K562 (cell line): Measurements from ENCODE around the gene C15orf62. TPM values are rescaled to one million over a fixed set of nuclear protein-coding genes. Genes with fewer than 3 reads are reported as not detected.

Experiments used
- ATAC-seq: fragments of 200-7000 bp; cut with Tn5 transposase; 3 replicates; pipeline ENCODE4 v1.9.1; 2020; ENCODE audit warnings: moderate library complexity
- BruUV-seq: library from RNA; stranded (reverse); fragments of 400-500 nt; replicated peaks from 2 replicates; lab custom pipeline; 2021; lab: Mats Ljungman, UMichigan
- CTCF ChIA-PET: fragments of 300-600 bp; formaldehyde crosslinking; extraction: SDS; loops from one replicate; lab custom pipeline; 2021; ENCODE audit warnings: low intra/inter-chr PET ratio; lab: Yijun Ruan, JAX
- POLR2A ChIA-PET: fragments of 300-600, 350-650 bp; sonication (Branson Sonifier 250); formaldehyde crosslinking; extraction: SDS; loops from one replicate; lab custom pipeline; 2021; ENCODE audit warnings: antibody characterized with exemption, inconsistent platforms; lab: Yijun Ruan, JAX
- DNase-seq, 4 experiments: peaks; one replicate each; pipeline versions ENCODE4 v3.0.0 to v3.0.0-alpha.2; 2011 to 2018; ENCODE audit warnings: low spot score in 3 of 4, mixed read lengths in 3 of 4; ENCODE audit errors: extremely low read depth in 1 of 4
- FAIRE-seq: peaks from 2 replicates; lab custom pipeline; 2011; peaks lifted over from hg19 to GRCh38; lab: Jason Lieb, UNC
- H2AFZ ChIP-seq: 2 replicates; pipeline ENCODE4 v1.6.0; 2011; ENCODE audit warnings: low read depth, low read length, control low read depth, inconsistent platforms
- H3K27ac ChIP-seq: fragments of 200-600 bp; 3 replicates; pipeline ENCODE4 v1.8.0; 2011; ENCODE audit warnings: low read depth, mild to moderate bottlenecking, control low read depth, inconsistent platforms, low read length, moderate library complexity, mixed read lengths; ENCODE audit errors: extremely low read depth
- H3K27me3 ChIP-seq, 2 experiments: fragments of 300-600 bp in 1 of 2; 2 replicates in 1 of 2; 3 replicates in 1 of 2; pipeline versions ENCODE4 v1.6.0 to v1.8.0; 2011; ENCODE audit warnings: inconsistent platforms in 2 of 2, low read length in 2 of 2, mild to moderate bottlenecking in 1 of 2, mixed read lengths in 1 of 2, moderate library complexity in 1 of 2; ENCODE audit not compliant: control insufficient read depth in 2 of 2, insufficient read depth in 2 of 2
- H3K36me3 ChIP-seq: fragments of 300-600 bp; 3 replicates; pipeline ENCODE4 v1.8.0; 2011; ENCODE audit warnings: mild to moderate bottlenecking, low read length, inconsistent platforms; ENCODE audit not compliant: control insufficient read depth, insufficient read depth
- H3K4me1 ChIP-seq, 2 experiments: fragments of 200-600 bp in 1 of 2; replicated peaks in 1 of 2; 2 replicates in 1 of 2; 3 replicates in 1 of 2; pipeline versions ENCODE4 v1.5.1 to v1.8.0; 2011; ENCODE audit warnings: inconsistent platforms in 2 of 2, low read length in 2 of 2, mild to moderate bottlenecking in 1 of 2, mixed read lengths in 1 of 2, moderate library complexity in 1 of 2; ENCODE audit not compliant: control insufficient read depth in 2 of 2, insufficient read depth in 2 of 2
- H3K4me2 ChIP-seq: 2 replicates; pipeline ENCODE4 v1.6.1; 2011; ENCODE audit warnings: low read length, control low read depth, inconsistent platforms, mixed read lengths; ENCODE audit not compliant: insufficient read depth
- H3K4me3 ChIP-seq: fragments of 200-600 bp; sonication (generic), shearing (Covaris generic); 2 replicates; pipeline ENCODE4 v1.5.1; 2016; ENCODE audit warnings: control low read depth, inconsistent platforms
- H3K79me2 ChIP-seq: fragments of 200-600 bp; 3 replicates; pipeline ENCODE4 v1.8.0; 2011; ENCODE audit warnings: low read length, inconsistent platforms; ENCODE audit not compliant: control insufficient read depth, insufficient read depth
- H3K9ac ChIP-seq, 2 experiments: 2 replicates each; pipeline versions ENCODE4 v1.6.0 to v1.6.1; 2011; ENCODE audit warnings: low read depth in 2 of 2, low read length in 2 of 2, control low read depth in 1 of 2, inconsistent platforms in 1 of 2, mild to moderate bottlenecking in 1 of 2, mixed read lengths in 1 of 2; ENCODE audit not compliant: insufficient read depth in 1 of 2
- H3K9me1 ChIP-seq: one replicate; pipeline ENCODE4 v1.6.0; 2011; ENCODE audit warnings: inconsistent platforms, mild to moderate bottlenecking, low read length, moderate library complexity; ENCODE audit not compliant: control insufficient read depth, insufficient read depth
- H3K9me3 ChIP-seq: replicated peaks from 2 replicates; pipeline ENCODE4 v1.5.1; 2011; ENCODE audit warnings: low read depth, low read length, inconsistent platforms; ENCODE audit not compliant: control insufficient read depth, insufficient read depth
- H4K20me1 ChIP-seq: replicated peaks from 2 replicates; pipeline ENCODE4 v1.6.1; 2011; ENCODE audit warnings: low read length, inconsistent platforms, mixed read lengths; ENCODE audit not compliant: control insufficient read depth, insufficient read depth
- ADNP ChIP-seq: fragments of 200-800 bp; sonication (Bioruptor generic); IDR thresholded peaks from 2 replicates; pipeline ENCODE4 v1.6.1; 2016; ENCODE audit warnings: missing genetic modification characterization, missing compliant biosample characterization
- CBX1 ChIP-seq: sonication (generic); IDR thresholded peaks from 2 replicates; pipeline ENCODE4 v1.6.1; 2016; ENCODE audit warnings: antibody characterized with exemption, low read depth, mild to moderate bottlenecking
- E2F8 ChIP-seq: fragments of 450-650 bp; IDR thresholded peaks from 2 replicates; pipeline ENCODE4 v1.7.1; 2018; ENCODE audit warnings: mild to moderate bottlenecking, low read depth; ENCODE audit not compliant: partially characterized antibody
- FOXP1 ChIP-seq: sonication (generic); formaldehyde crosslinking; IDR thresholded peaks from 2 replicates; pipeline ENCODE4 v1.8.0; 2022; ENCODE audit warnings: mild to moderate bottlenecking, missing genetic modification reagents
- JUND ChIP-seq, 2 experiments: IDR thresholded peaks; 2 replicates in 1 of 2; 3 replicates in 1 of 2; pipeline ENCODE4 v1.6.1; 2011; ENCODE audit warnings: borderline replicate concordance in 2 of 2, low read depth in 2 of 2, low read length in 2 of 2, improper control_type of control experiment in 1 of 2, missing biosample characterization in 1 of 2, missing genetic modification characterization in 1 of 2, missing genetic modification reagents in 1 of 2
- TAL1 ChIP-seq: fragments of 450-650 bp; IDR thresholded peaks from 2 replicates; pipeline ENCODE4 v1.6.1; 2016; ENCODE audit warnings: mild to moderate bottlenecking
- ZFP1 ChIP-seq: fragments of 450-650 bp; formaldehyde crosslinking; IDR thresholded peaks from 2 replicates; pipeline ENCODE4 v1.4.0; 2020; ENCODE audit warnings: mild to moderate bottlenecking, mixed read lengths
- ZNF174 ChIP-seq: fragments of 250-450 bp; sonication (Bioruptor Pico); IDR thresholded peaks from 2 replicates; pipeline ENCODE4 v1.4.0; 2020; ENCODE audit warnings: mild to moderate bottlenecking
- WGBS: fragments of 100-300 bp; shearing (Covaris generic); methylation state at CpG from one replicate; pipeline ENCODE4 v1.1.6; 2016; ENCODE audit warnings: low coverage, mixed read lengths; ENCODE audit not compliant: insufficient coverage; ENCODE audit errors: missing lambda C conversion rate; 5-methylcytosine and 5-hydroxymethylcytosine counted together
- in situ Hi-C: fragments of 300-500 bp; cut with MboI; formaldehyde crosslinking; loops from 4 replicates; pipeline ENCODE4 v1.15.0; 2018; ENCODE audit warnings: inconsistent platforms, mixed read lengths
- intact Hi-C: fragments of 100-400 bp; cut with micrococcal nuclease; formaldehyde crosslinking; loops from 2 replicates; pipeline ENCODE4 v1.14.2; 2022
- polyA plus RNA-seq, 8 experiments: library from polyadenylated mRNA; depleted of rRNA in 4 of 8; stranded (reverse) in 5 of 8; unstranded in 3 of 8; fragments of >200 nt; fragmentation: Nextera tagmentation in 2 of 8; fragmentation: Illumina TruSeq in 1 of 8; extraction: Ambion mirVana in 2 of 8; extraction: Trizol in 1 of 8; gene quantifications; 2 replicates each; pipeline versions ENCODE4 v1.2.1 to v1.2.3, GENCODE V29; 2011 to 2014; ENCODE audit warnings: inconsistent platforms in 1 of 8, missing spikeins in 1 of 8
- total RNA-seq, 7 experiments: library from RNA; depleted of rRNA in 6 of 7; stranded (reverse); fragments of >200 nt in 6 of 7; fragmentation: Illumina TruSeq in 2 of 7; extraction: Trizol in 2 of 7; gene quantifications; 2 replicates each; pipeline versions ENCODE4 v1.2.1 to v1.2.3, GENCODE V29; 2011 to 2021; ENCODE audit warnings: low replicate concordance in 1 of 7
- TF ChIP-seq, protein P1 (sequence below): fragments of 450-650 bp; IDR thresholded peaks from 2 replicates; pipeline ENCODE4 v1.6.1; 2016; ENCODE audit warnings: borderline replicate concordance
- TF ChIP-seq, protein P2 (sequence below), 2 experiments: IDR thresholded peaks; 2 replicates each; pipeline ENCODE4 v1.6.1; 2011; ENCODE audit warnings: borderline replicate concordance in 1 of 2, control low read depth in 1 of 2, low read depth in 1 of 2, low read length in 1 of 2, mild to moderate bottlenecking in 1 of 2, mixed read lengths in 1 of 2, moderate library complexity in 1 of 2; ENCODE audit not compliant: insufficient read depth in 1 of 2, insufficient read length in 1 of 2, poor library complexity in 1 of 2, severe bottlenecking in 1 of 2; ENCODE audit errors: extremely low read depth in 1 of 2

The C15orf62 gene
- total and polyA plus RNA-seq, 9 of the 15 experiments (the other 6 are each of a cell fraction or from before 2014, with no cell fraction given): 0.01 to 0.76 (median 0.30) TPM; not detected in 1

- no peak; the same call in 1 of the 2 replicates for TF ChIP-seq FOXP1 (CRISPR knock-in tag)
- TF ChIP-seq, all 486 proteins: peak for 127
Observed at GRCh38 chr15:40807028-40807887, 37.5 kb downstream of the C15orf62 start, which contains the start of the genes DNAJC17 and ZFYVE19 (continued).

GRCh38 chr15:40807888-40808461 is 38.2 kb downstream of the C15orf62 start:
- Histone ChIP-seq H3K36me3 (peaks cover 23% of the 10 kb centered on the region), H3K27me3 (no peaks in the 10 kb centered on the region), H4K20me1 (no peaks in the 10 kb centered on the region), H3K4me3 (peak overlapping the region; percentile 81), H2AFZ (peak overlapping the region; percentile 100), H3K27ac (peak overlapping the region; percentile 16; the same call in 2 of the 3 replicates), H3K9me3 (no peaks in the 10 kb centered on the region; the same call in 1 of the 2 replicates), H3K4me2 (peak overlapping the region; percentile 98), H3K9me1 (no peaks in the 10 kb centered on the region), H3K79me2 (peaks cover 19% of the 10 kb centered on the region), H3K9ac (peak overlapping the region; percentile 56 to 89), H3K4me1 (peaks cover 15 to 17% of the 10 kb centered on the region in 2 experiments; a peak in 4 of 5 replicates)
- intact Hi-C loops: no loop called here
- DNase-seq (no peak), FAIRE-seq (no peak), ATAC-seq (no peak)
- POLR2A ChIA-PET: interaction anchor here (0.7 to 1.8 kb wide), 4 partner anchors 8 to 340 kb away, joined by 3 to 12 read pairs (median 3); no protein-coding TSS in a partner anchor
- CTCF ChIA-PET: no interaction called here
- BruUV-seq: no TSS peak
- 40% methylated on average over 16 of the region's 19 CpGs for WGBS
- in situ Hi-C loops: no loop called here
- TF ChIP-seq JUND (IDR thresholded peaks at IDR 0.05; ENCODE audit: borderline replicate concordance, low read depth, low read length) (0 out of 2 replicates have a peak, but pooled peaks have one; percentile 12), JUND (tag; IDR thresholded peaks at IDR 0.05; ENCODE audit: borderline replicate concordance, low read depth, low read length) (0 out of 3 replicates have a peak, but pooled peaks have one; percentile 21), CBX1 (peak; percentile 84; the same call in 1 of the 2 replicates), ZNF174 (CRISPR knock-in tag) (no peak), TAL1 (no peak), ZFP1 (CRISPR knock-in tag) (no peak), E2F8 (peak; percentile 76), ADNP (tag) (0 out of 2 replicates have a peak, but pooled peaks have one; percentile 67)
- TF ChIP-seq, protein P1, sequence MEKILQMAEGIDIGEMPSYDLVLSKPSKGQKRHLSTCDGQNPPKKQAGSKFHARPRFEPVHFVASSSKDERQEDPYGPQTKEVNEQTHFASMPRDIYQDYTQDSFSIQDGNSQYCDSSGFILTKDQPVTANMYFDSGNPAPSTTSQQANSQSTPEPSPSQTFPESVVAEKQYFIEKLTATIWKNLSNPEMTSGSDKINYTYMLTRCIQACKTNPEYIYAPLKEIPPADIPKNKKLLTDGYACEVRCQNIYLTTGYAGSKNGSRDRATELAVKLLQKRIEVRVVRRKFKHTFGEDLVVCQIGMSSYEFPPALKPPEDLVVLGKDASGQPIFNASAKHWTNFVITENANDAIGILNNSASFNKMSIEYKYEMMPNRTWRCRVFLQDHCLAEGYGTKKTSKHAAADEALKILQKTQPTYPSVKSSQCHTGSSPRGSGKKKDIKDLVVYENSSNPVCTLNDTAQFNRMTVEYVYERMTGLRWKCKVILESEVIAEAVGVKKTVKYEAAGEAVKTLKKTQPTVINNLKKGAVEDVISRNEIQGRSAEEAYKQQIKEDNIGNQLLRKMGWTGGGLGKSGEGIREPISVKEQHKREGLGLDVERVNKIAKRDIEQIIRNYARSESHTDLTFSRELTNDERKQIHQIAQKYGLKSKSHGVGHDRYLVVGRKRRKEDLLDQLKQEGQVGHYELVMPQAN: 0 out of 2 replicates have a peak, but pooled peaks have one; percentile 30
- TF ChIP-seq, protein P2, sequence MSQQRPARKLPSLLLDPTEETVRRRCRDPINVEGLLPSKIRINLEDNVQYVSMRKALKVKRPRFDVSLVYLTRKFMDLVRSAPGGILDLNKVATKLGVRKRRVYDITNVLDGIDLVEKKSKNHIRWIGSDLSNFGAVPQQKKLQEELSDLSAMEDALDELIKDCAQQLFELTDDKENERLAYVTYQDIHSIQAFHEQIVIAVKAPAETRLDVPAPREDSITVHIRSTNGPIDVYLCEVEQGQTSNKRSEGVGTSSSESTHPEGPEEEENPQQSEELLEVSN (IDR thresholded peaks at IDR 0.05; ENCODE audit: borderline replicate concordance in 1 of 2, extremely low read depth in 1 of 2, insufficient read depth in 1 of 2, insufficient read length in 1 of 2, low read depth in 1 of 2, low read length in 1 of 2, poor library complexity in 1 of 2, severe bottlenecking in 1 of 2): peak; percentile 48 to 55
